GM23338 (cell line): ENCODE measurements around the gene HNF1B. TPM values are rescaled to one million over a fixed set of nuclear protein-coding genes. Genes with fewer than 3 reads are reported as not detected.
A peak's percentile ranks its signal among the peaks of the same experiment; 100 is the strongest.

ENCODE experiments used
- ATAC-seq: fragments of 200-7000 bp; cut with Tn5 transposase; 3 replicates; pipeline ENCODE4 v1.9.1; 2020
- DNase-seq: peaks from one replicate; pipeline ENCODE4 v3.0.0-alpha.2; 2015; ENCODE audit warnings: low spot score
- H2AFZ ChIP-seq: fragments of 200-600 bp; sonication (generic); 2 replicates; pipeline ENCODE4 v1.8.0; 2016; ENCODE audit warnings: antibody characterized with exemption, mild to moderate bottlenecking, moderate library complexity
- H3F3A ChIP-seq: fragments of 200-600 bp; sonication (generic); replicated peaks from 2 replicates; pipeline ENCODE4 v1.8.0; 2017; ENCODE audit warnings: antibody characterized with exemption, mixed run types, low read depth
- H3K27ac ChIP-seq: fragments of 200-600 bp; sonication (generic); 2 replicates; pipeline ENCODE4 v1.6.1; 2016; ENCODE audit warnings: low read depth
- H3K27me3 ChIP-seq: fragments of 200-600 bp; sonication (generic); 2 replicates; pipeline ENCODE4 v1.8.0; 2016; ENCODE audit warnings: mild to moderate bottlenecking, mixed run types, moderate library complexity; ENCODE audit not compliant: insufficient read depth
- H3K36me3 ChIP-seq: fragments of 200-600 bp; sonication (generic); 2 replicates; pipeline ENCODE4 v1.8.0; 2016; ENCODE audit warnings: mild to moderate bottlenecking; ENCODE audit not compliant: insufficient read depth
- H3K4me1 ChIP-seq: fragments of 200-600 bp; sonication (generic); 2 replicates; pipeline ENCODE4 v1.8.0; 2016; ENCODE audit warnings: mild to moderate bottlenecking, moderate library complexity; ENCODE audit not compliant: insufficient read depth
- H3K4me2 ChIP-seq: fragments of 200-600 bp; sonication (generic); 2 replicates; pipeline ENCODE4 v1.7.1; 2017; ENCODE audit warnings: mixed run types
- H3K4me3 ChIP-seq: fragments of 200-600 bp; sonication (generic); 2 replicates; pipeline ENCODE4 v1.6.1; 2016; ENCODE audit warnings: mixed run types
- H3K79me2 ChIP-seq: fragments of 200-600 bp; sonication (generic); replicated peaks from 2 replicates; pipeline ENCODE4 v1.8.0; 2017; ENCODE audit warnings: mild to moderate bottlenecking; ENCODE audit not compliant: insufficient read depth
- H3K9me2 ChIP-seq: fragments of 200-600 bp; sonication (generic); 2 replicates; pipeline ENCODE4 v1.8.0; 2017; ENCODE audit not compliant: insufficient read depth
- H4K20me1 ChIP-seq: fragments of 200-600 bp; sonication (generic); replicated peaks from 2 replicates; pipeline ENCODE4 v1.8.0; 2017; ENCODE audit warnings: mild to moderate bottlenecking; ENCODE audit not compliant: insufficient read depth
- H3K27ac Mint-ChIP-seq: 2 replicates; pipeline ENCODE4 v1.8.0; 2020; ENCODE audit warnings: inconsistent platforms, mild to moderate bottlenecking, moderate library complexity, mixed read lengths
- H3K27me3 Mint-ChIP-seq: 3 replicates; pipeline ENCODE4 v1.8.0; 2022; ENCODE audit warnings: low read depth, mild to moderate bottlenecking, moderate library complexity, mixed read lengths, inconsistent platforms; ENCODE audit not compliant: insufficient read depth, poor library complexity
- H3K36me3 Mint-ChIP-seq: 3 replicates; pipeline ENCODE4 v1.8.0; 2021; ENCODE audit warnings: low read depth, mild to moderate bottlenecking, inconsistent platforms, moderate library complexity, mixed read lengths
- H3K4me1 Mint-ChIP-seq: 3 replicates; pipeline ENCODE4 v1.8.0; 2020; ENCODE audit warnings: mild to moderate bottlenecking, inconsistent platforms, mixed read lengths
- H3K4me3 Mint-ChIP-seq: 3 replicates; pipeline ENCODE4 v1.8.0; 2021; ENCODE audit warnings: moderate library complexity, mild to moderate bottlenecking, inconsistent platforms, mixed read lengths
- H3K9me3 Mint-ChIP-seq: 3 replicates; pipeline ENCODE4 v1.8.0; 2020; ENCODE audit warnings: moderate library complexity, mild to moderate bottlenecking, inconsistent platforms, mixed read lengths
- CREB1 ChIP-seq: fragments of 250-450 bp; sonication (Bioruptor Pico); IDR thresholded peaks from 2 replicates; pipeline ENCODE4 v1.5.0; 2020; ENCODE audit warnings: low read depth, mild to moderate bottlenecking, moderate library complexity
- EZH2 ChIP-seq: fragments of 200-600 bp; sonication (generic); IDR thresholded peaks from one replicate; pipeline ENCODE4 v1.8.0; 2017; ENCODE audit warnings: antibody characterized with exemption, mild to moderate bottlenecking, low read depth; ENCODE audit not compliant: unreplicated experiment
- EZH2phosphoT487 ChIP-seq: fragments of 200-600 bp; sonication (generic); IDR thresholded peaks from one replicate; pipeline ENCODE4 v1.8.1; 2018; ENCODE audit warnings: antibody characterized with exemption; ENCODE audit not compliant: unreplicated experiment
- JUNB ChIP-seq: IDR thresholded peaks from one replicate; pipeline ENCODE4 v1.6.1; 2016; ENCODE audit warnings: antibody characterized with exemption; ENCODE audit not compliant: unreplicated experiment
- NANOG ChIP-seq: IDR thresholded peaks from 2 replicates; pipeline ENCODE4 v1.6.1; 2016; ENCODE audit warnings: antibody characterized with exemption, borderline replicate concordance
- POLR2AphosphoS5 ChIP-seq: IDR thresholded peaks from 2 replicates; pipeline ENCODE4 v1.6.1; 2016; ENCODE audit warnings: antibody characterized with exemption, low read depth
- STAT1 ChIP-seq: IDR thresholded peaks from one replicate; pipeline ENCODE4 v1.6.1; 2016; ENCODE audit warnings: antibody characterized with exemption; ENCODE audit not compliant: unreplicated experiment
- ZNF114 ChIP-seq: fragments of 250-450 bp; sonication (Bioruptor Pico); IDR thresholded peaks from 2 replicates; pipeline ENCODE4 v1.5.0; 2020; ENCODE audit warnings: mild to moderate bottlenecking, moderate library complexity
- ZNF331 ChIP-seq: fragments of 250-450 bp; sonication (Bioruptor Pico); IDR thresholded peaks from 2 replicates; pipeline ENCODE4 v1.5.0; 2020; ENCODE audit warnings: low read depth, mild to moderate bottlenecking, moderate library complexity
- long read RNA-seq: library from polyadenylated mRNA; unstranded; transcript quantifications from one replicate; pipeline ENCODE4 v2.0.0, GENCODE V29; 2020; ENCODE audit not compliant: unreplicated experiment
- polyA plus RNA-seq: library from polyadenylated mRNA; unstranded; fragments of >200 nt; fragmentation: Nextera tagmentation; extraction: Ambion mirVana; gene quantifications from 2 replicates; pipeline ENCODE4 v1.2.1, GENCODE V29; 2016
- total RNA-seq: library from RNA; depleted of rRNA; stranded (reverse); fragments of >200 nt; shearing (Covaris generic); gene quantifications from 2 replicates; pipeline ENCODE4 v1.2.3, GENCODE V29; 2014; rRNA removed
- TF ChIP-seq, protein P1 (sequence below): fragments of 250-450 bp; sonication (Bioruptor Pico); IDR thresholded peaks from 2 replicates; pipeline ENCODE4 v1.5.0; 2020; ENCODE audit warnings: mild to moderate bottlenecking, moderate library complexity
- TF ChIP-seq, protein P2 (sequence below): IDR thresholded peaks from 2 replicates; pipeline ENCODE4 v1.6.1; 2016; ENCODE audit warnings: antibody characterized with exemption
- TF ChIP-seq, protein P3 (sequence below), 2 experiments: fragments of 200-600 bp in 1 of 2; sonication (generic) in 1 of 2; conservative IDR thresholded peaks; 2 replicates each; pipeline versions ENCODE4 v1.5.1 to v1.6.1; 2016 to 2017; ENCODE audit warnings: antibody characterized with exemption in 2 of 2, low read depth in 2 of 2, mild to moderate bottlenecking in 2 of 2, moderate library complexity in 1 of 2

Gene HNF1B, protein sequence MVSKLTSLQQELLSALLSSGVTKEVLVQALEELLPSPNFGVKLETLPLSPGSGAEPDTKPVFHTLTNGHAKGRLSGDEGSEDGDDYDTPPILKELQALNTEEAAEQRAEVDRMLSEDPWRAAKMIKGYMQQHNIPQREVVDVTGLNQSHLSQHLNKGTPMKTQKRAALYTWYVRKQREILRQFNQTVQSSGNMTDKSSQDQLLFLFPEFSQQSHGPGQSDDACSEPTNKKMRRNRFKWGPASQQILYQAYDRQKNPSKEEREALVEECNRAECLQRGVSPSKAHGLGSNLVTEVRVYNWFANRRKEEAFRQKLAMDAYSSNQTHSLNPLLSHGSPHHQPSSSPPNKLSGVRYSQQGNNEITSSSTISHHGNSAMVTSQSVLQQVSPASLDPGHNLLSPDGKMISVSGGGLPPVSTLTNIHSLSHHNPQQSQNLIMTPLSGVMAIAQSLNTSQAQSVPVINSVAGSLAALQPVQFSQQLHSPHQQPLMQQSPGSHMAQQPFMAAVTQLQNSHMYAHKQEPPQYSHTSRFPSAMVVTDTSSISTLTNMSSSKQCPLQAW
- total RNA-seq (0.04 and 0.07 TPM in 2 replicates), polyA plus RNA-seq (0.19 TPM in 1 of 2 replicates, not detected in the other)
- long read RNA-seq, result 0 reads

DNA sequence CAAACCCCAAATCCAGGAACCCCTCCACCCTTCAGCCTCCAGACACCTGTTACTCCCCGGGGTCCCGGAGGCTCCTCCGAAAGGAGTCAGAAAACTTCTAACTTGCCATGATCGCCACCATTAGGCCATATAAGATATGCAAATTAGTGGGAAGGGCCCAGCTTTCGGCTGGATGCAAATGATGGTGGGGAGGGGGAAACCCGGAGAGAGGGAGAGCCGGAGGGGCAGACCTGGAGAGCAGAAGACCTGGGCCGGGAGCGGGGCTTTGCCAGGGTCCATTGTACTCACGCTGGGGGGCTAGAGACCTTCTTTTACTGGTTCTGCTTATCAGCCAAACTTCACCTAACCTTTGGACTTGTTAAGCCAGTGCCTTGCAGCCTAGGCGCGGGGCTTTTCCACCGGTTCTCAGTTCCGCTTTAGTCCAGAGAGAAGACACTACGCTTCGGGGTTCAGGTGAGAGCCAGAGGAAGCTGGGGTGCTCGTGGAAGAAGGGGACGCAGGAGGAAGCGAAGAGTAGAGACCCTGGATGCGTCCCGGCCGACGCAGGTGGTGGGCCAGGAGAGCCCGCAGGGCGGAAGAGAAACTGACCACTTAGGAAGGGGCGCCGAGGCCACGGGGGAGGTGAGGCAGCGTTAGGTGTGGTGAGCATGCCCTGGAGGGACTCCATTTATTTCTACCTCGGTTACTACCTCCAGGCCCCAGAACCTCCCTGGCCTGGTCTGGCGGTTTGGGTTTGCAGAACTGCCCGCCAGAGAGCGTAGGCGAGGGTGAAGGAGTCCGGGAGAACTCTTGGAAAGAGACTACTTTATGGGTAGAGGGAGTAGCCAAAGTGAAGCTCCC lies at the start of gene HNF1B:
TSS of gene HNF1B (minus strand) at position 99 of the 840 bp plus-strand sequence. CDS start 175 bp downstream, outside the sequence.
- H3K4me1 Mint-ChIP-seq, result peaks cover 11% of the 10 kb centered on the region
- peak within 1 kb of the TSS; percentile 83 for H3K4me3 Mint-ChIP-seq
- H3K27me3 Mint-ChIP-seq, result peaks cover 78% of the 10 kb centered on the region
- peak; percentile 35 for ATAC-seq
- Histone ChIP-seq H3K4me1 (peaks cover 24% of the 10 kb centered on the region), H3K27ac (no peak within 1 kb of the TSS), H4K20me1 (0 out of 2 replicates have a peak, but pooled peaks cover 5% of the 10 kb centered on the region), H3K4me3 (peak within 1 kb of the TSS; percentile 78), H3K27me3 (peaks cover 94% of the 10 kb centered on the region), H3K9me2 (no peaks in the 10 kb centered on the region), H3K79me2 (no peaks in the 10 kb centered on the region), H3F3A (peaks cover 12% of the 10 kb centered on the region; the same call in 1 of the 2 replicates), H3K4me2 (peak within 1 kb of the TSS; percentile 94), H3K36me3 (no peaks in the 10 kb centered on the region), H2AFZ (peak within 1 kb of the TSS; percentile 99)
- no peaks in the 10 kb centered on the region for H3K9me3 Mint-ChIP-seq
- H3K27ac Mint-ChIP-seq, result no peak within 1 kb of the TSS
- no peaks in the 10 kb centered on the region; the same call in 2 of the 3 replicates for H3K36me3 Mint-ChIP-seq
- peak; percentile 83 for DNase-seq
- no peak for TF ChIP-seq STAT1
- no peak for TF ChIP-seq NANOG
- TF ChIP-seq, protein P1, sequence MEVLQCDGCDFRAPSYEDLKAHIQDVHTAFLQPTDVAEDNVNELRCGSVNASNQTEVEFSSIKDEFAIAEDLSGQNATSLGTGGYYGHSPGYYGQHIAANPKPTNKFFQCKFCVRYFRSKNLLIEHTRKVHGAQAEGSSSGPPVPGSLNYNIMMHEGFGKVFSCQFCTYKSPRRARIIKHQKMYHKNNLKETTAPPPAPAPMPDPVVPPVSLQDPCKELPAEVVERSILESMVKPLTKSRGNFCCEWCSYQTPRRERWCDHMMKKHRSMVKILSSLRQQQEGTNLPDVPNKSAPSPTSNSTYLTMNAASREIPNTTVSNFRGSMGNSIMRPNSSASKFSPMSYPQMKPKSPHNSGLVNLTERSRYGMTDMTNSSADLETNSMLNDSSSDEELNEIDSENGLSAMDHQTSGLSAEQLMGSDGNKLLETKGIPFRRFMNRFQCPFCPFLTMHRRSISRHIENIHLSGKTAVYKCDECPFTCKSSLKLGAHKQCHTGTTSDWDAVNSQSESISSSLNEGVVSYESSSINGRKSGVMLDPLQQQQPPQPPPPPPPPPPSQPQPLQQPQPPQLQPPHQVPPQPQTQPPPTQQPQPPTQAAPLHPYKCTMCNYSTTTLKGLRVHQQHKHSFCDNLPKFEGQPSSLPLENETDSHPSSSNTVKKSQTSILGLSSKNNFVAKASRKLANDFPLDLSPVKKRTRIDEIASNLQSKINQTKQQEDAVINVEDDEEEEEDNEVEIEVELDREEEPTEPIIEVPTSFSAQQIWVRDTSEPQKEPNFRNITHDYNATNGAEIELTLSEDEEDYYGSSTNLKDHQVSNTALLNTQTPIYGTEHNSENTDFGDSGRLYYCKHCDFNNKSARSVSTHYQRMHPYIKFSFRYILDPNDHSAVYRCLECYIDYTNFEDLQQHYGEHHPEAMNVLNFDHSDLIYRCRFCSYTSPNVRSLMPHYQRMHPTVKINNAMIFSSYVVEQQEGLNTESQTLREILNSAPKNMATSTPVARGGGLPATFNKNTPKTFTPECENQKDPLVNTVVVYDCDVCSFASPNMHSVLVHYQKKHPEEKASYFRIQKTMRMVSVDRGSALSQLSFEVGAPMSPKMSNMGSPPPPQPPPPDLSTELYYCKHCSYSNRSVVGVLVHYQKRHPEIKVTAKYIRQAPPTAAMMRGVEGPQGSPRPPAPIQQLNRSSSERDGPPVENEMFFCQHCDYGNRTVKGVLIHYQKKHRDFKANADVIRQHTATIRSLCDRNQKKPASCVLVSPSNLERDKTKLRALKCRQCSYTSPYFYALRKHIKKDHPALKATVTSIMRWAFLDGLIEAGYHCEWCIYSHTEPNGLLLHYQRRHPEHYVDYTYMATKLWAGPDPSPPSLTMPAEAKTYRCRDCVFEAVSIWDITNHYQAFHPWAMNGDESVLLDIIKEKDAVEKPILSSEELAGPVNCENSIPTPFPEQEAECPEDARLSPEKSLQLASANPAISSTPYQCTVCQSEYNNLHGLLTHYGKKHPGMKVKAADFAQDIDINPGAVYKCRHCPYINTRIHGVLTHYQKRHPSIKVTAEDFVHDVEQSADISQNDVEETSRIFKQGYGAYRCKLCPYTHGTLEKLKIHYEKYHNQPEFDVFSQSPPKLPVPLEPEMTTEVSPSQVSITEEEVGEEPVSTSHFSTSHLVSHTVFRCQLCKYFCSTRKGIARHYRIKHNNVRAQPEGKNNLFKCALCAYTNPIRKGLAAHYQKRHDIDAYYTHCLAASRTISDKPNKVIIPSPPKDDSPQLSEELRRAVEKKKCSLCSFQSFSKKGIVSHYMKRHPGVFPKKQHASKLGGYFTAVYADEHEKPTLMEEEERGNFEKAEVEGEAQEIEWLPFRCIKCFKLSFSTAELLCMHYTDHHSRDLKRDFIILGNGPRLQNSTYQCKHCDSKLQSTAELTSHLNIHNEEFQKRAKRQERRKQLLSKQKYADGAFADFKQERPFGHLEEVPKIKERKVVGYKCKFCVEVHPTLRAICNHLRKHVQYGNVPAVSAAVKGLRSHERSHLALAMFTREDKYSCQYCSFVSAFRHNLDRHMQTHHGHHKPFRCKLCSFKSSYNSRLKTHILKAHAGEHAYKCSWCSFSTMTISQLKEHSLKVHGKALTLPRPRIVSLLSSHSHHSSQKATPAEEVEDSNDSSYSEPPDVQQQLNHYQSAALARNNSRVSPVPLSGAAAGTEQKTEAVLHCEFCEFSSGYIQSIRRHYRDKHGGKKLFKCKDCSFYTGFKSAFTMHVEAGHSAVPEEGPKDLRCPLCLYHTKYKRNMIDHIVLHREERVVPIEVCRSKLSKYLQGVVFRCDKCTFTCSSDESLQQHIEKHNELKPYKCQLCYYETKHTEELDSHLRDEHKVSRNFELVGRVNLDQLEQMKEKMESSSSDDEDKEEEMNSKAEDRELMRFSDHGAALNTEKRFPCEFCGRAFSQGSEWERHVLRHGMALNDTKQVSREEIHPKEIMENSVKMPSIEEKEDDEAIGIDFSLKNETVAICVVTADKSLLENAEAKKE, result no peak
- TF ChIP-seq, protein P2, sequence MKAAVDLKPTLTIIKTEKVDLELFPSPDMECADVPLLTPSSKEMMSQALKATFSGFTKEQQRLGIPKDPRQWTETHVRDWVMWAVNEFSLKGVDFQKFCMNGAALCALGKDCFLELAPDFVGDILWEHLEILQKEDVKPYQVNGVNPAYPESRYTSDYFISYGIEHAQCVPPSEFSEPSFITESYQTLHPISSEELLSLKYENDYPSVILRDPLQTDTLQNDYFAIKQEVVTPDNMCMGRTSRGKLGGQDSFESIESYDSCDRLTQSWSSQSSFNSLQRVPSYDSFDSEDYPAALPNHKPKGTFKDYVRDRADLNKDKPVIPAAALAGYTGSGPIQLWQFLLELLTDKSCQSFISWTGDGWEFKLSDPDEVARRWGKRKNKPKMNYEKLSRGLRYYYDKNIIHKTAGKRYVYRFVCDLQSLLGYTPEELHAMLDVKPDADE, result no peak
- peak; percentile 87 for TF ChIP-seq EZH2
- no peak for TF ChIP-seq ZNF331 (CRISPR knock-in tag)
- no peak for TF ChIP-seq JUNB
- TF ChIP-seq, protein P3, sequence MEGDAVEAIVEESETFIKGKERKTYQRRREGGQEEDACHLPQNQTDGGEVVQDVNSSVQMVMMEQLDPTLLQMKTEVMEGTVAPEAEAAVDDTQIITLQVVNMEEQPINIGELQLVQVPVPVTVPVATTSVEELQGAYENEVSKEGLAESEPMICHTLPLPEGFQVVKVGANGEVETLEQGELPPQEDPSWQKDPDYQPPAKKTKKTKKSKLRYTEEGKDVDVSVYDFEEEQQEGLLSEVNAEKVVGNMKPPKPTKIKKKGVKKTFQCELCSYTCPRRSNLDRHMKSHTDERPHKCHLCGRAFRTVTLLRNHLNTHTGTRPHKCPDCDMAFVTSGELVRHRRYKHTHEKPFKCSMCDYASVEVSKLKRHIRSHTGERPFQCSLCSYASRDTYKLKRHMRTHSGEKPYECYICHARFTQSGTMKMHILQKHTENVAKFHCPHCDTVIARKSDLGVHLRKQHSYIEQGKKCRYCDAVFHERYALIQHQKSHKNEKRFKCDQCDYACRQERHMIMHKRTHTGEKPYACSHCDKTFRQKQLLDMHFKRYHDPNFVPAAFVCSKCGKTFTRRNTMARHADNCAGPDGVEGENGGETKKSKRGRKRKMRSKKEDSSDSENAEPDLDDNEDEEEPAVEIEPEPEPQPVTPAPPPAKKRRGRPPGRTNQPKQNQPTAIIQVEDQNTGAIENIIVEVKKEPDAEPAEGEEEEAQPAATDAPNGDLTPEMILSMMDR (conservative IDR thresholded peaks at IDR 0.05; ENCODE audit: low read depth in 2 of 2), result 0 out of 4 replicates have a peak, but pooled peaks of 1 of the 2 experiments have one; percentile 8
- TF ChIP-seq POLR2AphosphoS5, result no peak
- no peak for TF ChIP-seq ZNF114 (CRISPR knock-in tag)
- no peak for TF ChIP-seq EZH2phosphoT487
- no peak for TF ChIP-seq CREB1 (CRISPR knock-in tag)
